NCI-H146 treated with DMSO at 0.1 percent for 48 hours (cell line): ENCODE results near the gene CELF4.
"Not testable (repeated sequence)": the region's sequence is repeated elsewhere in the genome, so short reads cannot be mapped to it uniquely, and the experiment has no call there.

Source experiments
- DNase-seq: peaks from one replicate; lab custom pipeline; 2025; ENCODE audit not compliant: unreplicated experiment; lab: John Stamatoyannopoulos, UW

Gene CELF4

GRCh38 chr18:37375181-37375580 is 190.4 kb downstream of the CELF4 start:
- DNase-seq: no peak

- no peak for DNase-seq
These were observed 197.3 kb downstream of the CELF4 start for GRCh38 chr18:37368110-37368954.

- no peak for DNase-seq
These were observed 201.4 kb downstream of the CELF4 start for GRCh38 chr18:37364237-37364636.

- DNase-seq: peak; percentile 33
These were observed 203.3 kb downstream of the CELF4 start for GRCh38 chr18:37362158-37362890.

GRCh38 chr18:37361335-37362157 is 204.1 kb downstream of the CELF4 start:
- no peak for DNase-seq

- not testable (repeated sequence) for DNase-seq
These were observed 207.5 kb downstream of the CELF4 start for GRCh38 chr18:37358061-37358460.

- DNase-seq: no peak
These were observed 209.8 kb downstream of the CELF4 start for GRCh38 chr18:37355772-37356171.

GRCh38 chr18:37351110-37351509 is 214.5 kb downstream of the CELF4 start:
- no peak for DNase-seq

- no peak for DNase-seq
These were observed 216.9 kb downstream of the CELF4 start for GRCh38 chr18:37348729-37349128.

- DNase-seq: peak; percentile 80
These were observed 219.6 kb downstream of the CELF4 start for GRCh38 chr18:37346048-37346447.

GRCh38 chr18:37343542-37343851 is 222.1 kb downstream of the CELF4 start:
- DNase-seq: no peak

- DNase-seq: no peak
These were observed 224.0 kb downstream of the CELF4 start for GRCh38 chr18:37341473-37342086.

GRCh38 chr18:37341016-37341415 is 224.6 kb downstream of the CELF4 start:
- peak; percentile 37 for DNase-seq

- DNase-seq: no peak
These were observed 225.8 kb downstream of the CELF4 start for GRCh38 chr18:37339701-37340215.

GRCh38 chr18:37336568-37337285 is 228.9 kb downstream of the CELF4 start:
- DNase-seq: no peak

GRCh38 chr18:37335409-37335736 is 230.2 kb downstream of the CELF4 start:
- no peak for DNase-seq

- DNase-seq: no peak
These were observed 230.8 kb downstream of the CELF4 start for GRCh38 chr18:37334631-37335408.

GRCh38 chr18:37332628-37333420 is 232.8 kb downstream of the CELF4 start:
- DNase-seq: no peak

GRCh38 chr18:37332219-37332618 is 233.4 kb downstream of the CELF4 start:
- DNase-seq: no peak
